GM18505 (cell line): ENCODE data around the gene SLC39A11.
"Not testable (repeated sequence)": the region's sequence is repeated elsewhere in the genome, so short reads cannot be mapped to it uniquely, and the experiment has no call there.

Experiments used
- ATAC-seq: cut with Tn5 transposase; IDR thresholded peaks from one replicate; pipeline ENCODE4 v1.9.1; 2021; ENCODE audit not compliant: unreplicated experiment
- POLR2A ChIP-seq: IDR thresholded peaks from 4 replicates; pipeline ENCODE4 v1.6.1; 2011; ENCODE audit warnings: borderline replicate concordance; ENCODE audit not compliant: insufficient read depth, insufficient read length; ENCODE audit errors: extremely low read depth

SLC39A11 gene

DNA sequence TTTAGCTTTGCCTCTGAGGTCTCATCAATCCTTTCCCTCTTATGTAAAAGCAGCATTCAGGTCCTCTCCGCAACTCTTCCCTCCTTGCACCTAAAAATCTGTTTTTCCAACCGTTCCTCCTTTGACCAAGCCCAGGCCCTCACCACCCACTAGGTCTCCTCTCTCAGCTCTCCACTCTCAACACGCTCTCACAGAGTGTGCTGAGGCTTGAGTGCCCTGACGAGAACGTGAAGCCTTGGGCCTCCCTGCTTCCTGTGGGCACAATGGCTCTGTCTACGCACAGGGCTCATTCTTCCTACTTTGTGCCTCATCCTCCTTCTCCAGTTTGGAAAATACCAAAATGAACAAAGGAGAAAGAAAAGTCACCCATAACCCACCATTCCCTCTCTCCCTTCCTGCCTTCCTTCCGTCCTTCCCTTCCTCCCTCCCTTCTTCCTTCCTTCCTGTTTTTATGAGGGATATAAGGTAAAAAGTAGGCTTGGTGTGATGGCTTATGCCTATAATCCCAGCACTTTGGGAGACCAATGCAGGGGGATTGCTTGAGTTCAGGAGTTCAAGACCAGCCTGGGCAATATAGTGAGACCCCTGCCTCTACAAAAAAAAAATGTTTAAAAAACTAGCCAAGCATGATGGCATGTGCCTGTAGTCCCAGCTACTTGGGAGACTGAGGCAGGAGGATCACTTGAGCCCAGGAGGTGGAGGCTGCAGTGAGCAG, 31.3 kb upstream of the SLC39A11 start:
- TF ChIP-seq POLR2A = no peak
- ATAC-seq = no peak

DNA sequence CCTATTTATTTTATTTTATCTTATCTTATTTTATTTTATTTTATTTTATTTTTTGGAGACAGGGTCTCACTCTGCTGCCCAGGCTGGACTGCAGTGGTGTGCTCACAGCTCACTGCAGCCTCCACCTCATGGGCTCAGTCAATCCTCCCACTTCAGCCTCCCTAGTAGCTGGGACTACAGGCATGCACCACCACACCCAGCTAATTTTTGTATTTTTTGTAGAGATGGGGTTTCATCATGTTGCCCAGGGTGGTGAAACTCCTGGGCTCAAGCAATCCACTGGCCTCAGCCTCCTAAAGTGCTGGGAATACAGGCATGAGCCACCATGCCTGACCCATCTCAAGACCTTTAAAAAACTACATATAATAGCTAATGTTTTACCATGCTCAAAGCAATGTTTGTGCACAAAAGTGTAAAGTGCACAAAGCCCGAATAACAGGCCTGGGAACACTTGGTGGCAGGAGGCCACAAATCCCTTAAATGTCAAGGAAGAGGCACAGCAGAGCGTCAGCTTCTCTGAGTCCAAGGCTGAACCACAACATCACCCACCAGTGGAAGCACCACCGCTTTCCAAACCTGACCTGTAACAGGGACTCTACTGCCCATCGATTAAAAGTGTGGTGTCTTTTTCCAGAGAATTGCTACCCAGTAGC, 30.6 kb upstream of the SLC39A11 start:
- TF ChIP-seq POLR2A = no peak
- ATAC-seq = no peak

DNA sequence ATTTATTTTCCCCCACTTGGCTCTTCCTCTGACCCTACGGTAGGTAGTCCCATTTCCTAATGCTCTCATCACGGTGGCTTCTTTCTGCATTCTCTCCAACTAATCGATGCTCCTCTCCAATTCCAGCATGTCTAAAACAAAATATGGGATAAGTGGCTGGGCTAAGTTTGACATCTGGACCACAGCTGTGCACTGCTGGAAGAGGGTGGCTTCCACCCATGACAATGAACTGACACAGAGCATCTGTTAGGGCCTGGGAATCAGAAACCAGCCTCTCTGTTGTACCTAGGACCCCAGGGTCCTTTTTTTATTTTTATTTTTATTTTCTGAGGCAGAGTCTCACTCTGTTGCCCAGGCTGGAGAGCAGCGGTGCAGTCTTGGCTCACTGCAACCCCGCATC, 29.0 kb upstream of the SLC39A11 start:
- no peak for TF ChIP-seq POLR2A
- no peak for ATAC-seq

DNA sequence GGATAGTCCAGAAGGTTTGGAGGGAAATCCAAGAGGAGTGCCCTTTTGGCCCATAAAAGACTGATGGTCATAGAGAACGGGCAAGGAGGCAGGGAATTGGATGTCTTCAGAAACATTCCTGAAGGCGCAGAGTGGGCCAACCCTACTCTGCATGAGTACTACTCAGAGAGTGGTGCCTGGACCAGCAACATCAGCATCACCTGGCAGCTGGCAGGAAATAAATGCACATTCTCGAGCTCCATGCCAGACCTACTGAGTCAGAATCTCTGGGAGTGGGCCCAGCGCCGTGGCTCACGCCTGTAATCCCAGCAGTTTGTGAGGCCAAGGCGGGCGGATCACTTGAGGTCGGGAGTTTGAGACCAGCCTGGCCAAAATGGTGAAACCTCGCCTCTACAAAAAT, 27.1 kb upstream of the SLC39A11 start:
- no peak for ATAC-seq
- no peak for TF ChIP-seq POLR2A

DNA sequence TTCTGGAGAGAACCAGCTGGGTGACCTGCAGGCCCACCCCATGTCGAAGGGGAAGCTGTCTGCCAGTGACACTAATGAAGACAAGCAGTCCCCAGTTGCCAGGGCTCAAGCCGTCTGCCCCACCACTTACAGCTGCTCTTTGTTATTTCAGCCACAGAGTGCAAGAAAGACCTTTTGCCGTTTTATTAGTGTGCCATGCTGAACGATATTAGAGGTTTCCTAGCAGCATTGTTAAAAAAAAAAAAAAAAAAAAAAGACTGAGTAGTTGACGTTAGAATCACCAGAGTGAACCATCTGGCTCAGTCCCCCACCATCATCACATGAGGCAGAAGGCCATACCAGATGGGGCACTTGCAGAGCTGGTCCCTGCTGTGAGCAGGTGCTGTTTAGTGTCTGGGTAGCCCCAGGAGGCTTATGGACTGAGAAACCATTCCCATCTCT, 26.5 kb upstream of the SLC39A11 start:
- TF ChIP-seq POLR2A = no peak
- ATAC-seq = no peak

DNA sequence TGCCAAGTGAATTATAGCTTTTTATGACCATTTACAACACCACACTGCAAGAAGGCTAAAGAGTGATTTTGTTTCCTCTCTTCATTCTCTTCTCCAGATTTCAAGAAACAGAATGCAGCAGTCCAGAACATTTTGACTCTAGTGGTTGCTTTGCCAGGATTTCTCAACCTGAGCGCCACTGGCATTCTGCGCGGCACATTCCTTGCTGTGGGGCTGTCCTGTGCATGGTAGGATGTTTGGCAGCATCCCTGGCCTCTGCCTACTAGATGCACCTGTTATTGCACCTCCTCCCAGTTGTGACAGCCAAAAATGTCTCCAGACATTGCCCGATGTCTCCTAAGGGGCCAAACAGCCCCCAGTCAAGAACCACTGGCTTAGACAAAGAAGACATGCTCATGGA, 25.7 kb upstream of the SLC39A11 start:
- ATAC-seq = no peak
- TF ChIP-seq POLR2A = no peak

DNA sequence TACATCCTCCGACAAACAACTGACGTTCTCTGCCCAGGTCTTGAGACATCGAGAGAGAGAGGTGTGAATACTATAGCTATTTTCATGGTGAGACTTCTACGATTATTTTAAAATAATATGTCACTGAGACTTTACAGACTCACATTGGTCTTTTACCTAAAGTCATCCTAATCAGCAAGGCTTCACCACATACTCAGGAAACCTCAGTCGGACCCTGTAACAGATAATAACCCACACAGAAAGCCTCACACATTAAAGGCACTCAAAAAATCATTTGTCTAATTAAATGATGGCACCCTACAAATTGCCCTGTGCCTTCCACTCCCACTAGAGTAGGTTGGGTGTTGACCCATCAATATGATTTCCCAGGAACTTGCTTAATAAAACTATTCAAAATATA, 19.8 kb upstream of the SLC39A11 start:
- no peak for ATAC-seq
- TF ChIP-seq POLR2A = no peak

DNA sequence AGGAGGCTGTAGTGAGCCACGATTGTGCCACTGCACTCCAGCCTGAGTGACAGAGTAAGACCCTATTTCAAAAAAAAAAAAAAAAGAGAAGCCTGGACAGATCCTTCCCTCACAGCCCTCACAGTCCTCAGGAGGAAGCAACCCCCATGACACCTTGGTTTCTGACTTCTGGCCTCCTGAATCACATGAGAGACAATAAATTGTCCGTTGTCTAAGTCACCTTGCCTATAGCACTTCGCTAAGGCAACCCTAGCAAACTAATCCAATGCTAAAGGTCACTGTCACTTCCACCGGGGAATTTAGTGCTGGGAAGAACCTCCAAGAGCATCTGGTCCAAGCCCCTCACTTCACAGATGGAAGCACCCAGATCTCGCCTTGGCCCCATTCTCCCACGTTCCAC, 18.9 kb upstream of the SLC39A11 start:
- TF ChIP-seq POLR2A = no peak
- ATAC-seq = no peak

DNA sequence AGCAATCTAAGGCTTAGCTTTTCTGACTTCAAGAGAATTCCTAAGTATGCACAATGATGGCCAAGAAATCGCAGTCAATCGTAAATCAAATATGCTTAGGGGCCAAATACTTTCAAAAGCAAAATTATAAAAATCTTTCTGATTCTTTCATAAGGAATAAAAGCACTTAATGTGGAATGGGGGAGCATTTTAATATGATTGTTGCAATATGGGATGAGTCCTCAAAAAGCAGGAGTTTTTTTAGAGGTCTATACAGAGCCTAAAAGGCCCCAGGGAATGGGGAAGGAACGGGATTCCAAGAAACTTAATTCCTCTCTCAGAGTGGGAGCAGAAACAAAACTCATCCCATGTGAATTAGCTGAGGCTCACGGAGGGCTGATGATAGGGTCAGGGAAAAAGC, 14.7 kb upstream of the SLC39A11 start:
- no peak for TF ChIP-seq POLR2A
- no peak for ATAC-seq

DNA sequence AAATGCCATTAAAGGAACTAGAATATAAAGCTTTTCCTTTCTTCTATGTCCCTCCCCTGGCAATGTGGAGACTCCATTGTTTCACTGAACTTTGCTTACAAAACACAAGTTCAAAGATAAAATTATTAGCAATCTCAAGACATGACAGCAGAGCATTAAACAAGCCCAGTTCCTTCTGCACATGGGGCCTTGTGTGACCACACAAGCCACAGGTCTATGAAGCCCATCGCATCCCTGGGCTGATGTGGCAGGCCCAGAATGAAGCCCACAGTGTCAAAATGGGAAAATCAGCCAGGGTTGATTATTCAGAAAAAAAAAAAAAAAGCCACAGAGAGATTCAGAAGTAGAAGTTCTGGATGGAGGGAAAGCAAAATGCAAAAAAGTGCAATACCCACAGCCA, 12.9 kb upstream of the SLC39A11 start:
- no peak for ATAC-seq
- TF ChIP-seq POLR2A = no peak

DNA sequence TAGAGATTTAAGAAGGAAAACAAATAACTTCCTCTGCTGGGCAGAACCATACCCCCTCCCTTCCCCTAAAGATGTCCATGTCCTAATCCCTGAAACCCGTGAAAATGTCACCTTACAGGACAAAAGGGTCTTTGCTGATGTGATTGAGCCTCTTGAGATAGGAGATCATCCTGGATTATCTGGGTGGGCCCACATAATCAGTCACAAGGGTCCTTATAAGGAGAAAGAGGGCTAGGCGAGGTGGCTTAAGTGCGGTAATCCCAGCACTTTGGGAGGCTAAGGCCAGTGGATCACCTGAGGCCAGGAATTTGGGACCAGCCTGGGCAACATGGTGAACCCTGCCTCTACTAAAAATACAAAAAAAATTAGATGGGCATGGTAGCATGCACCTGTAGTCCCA, 12.0 kb upstream of the SLC39A11 start:
- no peak for TF ChIP-seq POLR2A

DNA sequence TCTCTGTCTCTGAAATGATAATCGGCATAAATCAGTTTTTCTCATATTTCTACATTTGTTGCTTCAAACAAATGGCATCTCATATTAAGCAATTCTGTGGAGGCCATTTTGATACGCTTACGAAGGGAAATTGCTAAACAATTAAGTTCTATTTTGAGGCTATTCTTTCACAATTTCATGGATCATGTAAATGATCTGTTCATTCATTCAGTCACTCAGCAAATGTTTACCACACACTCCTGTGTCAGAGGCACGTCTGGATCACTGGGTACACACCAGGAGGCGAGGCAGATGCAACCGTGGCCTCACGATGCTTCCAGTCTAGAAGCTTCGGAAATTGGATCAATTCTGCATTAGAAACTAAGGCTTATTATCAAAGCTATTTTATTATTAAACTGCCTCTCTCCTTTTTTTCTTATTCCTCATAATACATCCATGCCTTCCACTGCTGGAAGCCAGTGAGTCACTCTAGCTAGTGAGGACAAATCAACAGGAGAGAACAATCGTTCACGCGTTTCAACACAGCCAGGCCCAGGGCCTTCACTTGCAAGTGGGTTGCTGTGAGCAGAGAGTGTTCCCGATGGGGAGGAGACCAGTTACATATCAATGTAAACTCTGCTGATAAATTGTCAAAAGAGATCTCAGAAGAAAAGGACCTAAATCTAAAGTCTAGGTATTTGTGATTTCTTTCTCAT, 11.3 kb upstream of the SLC39A11 start:
- no peak for ATAC-seq
- no peak for TF ChIP-seq POLR2A

More for the DNA sequence above, 12.0 kb upstream of the SLC39A11 start:
- no peak for ATAC-seq

DNA sequence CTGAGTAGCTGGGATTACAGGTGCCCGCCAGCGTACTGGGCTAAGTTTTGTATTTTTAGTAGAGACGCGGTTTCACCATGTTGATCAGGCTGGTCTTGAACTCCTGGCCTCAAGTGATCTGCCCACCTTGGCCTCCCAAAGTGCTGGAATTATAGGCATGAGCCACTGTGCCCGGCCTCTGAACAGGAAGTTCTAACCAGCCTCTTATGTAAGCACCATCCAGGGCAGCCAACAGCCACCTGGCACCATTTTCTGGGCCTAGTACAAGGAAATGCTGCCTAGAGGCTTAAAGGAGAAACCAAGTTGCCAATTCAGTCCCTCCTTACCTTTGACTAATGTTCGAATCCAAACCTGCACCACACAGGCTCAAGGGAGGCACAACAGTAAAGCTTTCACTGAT, 8.5 kb upstream of the SLC39A11 start:
- no peak for TF ChIP-seq POLR2A
- ATAC-seq = no peak

DNA sequence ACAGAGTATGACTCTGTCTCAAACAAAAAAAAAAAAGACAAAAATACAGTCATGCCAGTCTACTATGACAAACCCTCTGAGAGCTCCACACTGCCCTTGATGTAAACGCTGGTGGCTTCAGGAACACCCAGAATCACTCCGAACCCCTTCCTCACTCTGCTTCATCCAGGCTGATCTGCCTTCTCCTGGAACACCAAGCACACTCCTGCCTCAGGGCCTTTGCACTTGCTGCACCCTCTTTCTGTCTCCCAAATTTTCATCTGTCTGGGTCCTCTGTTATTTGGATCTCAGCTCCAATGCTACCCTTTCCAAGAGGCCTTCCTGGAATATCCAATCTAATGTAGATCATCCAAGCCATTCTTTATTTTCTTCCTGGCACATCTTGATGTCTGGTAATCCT, 7.9 kb upstream of the SLC39A11 start:
- no peak for ATAC-seq
- no peak for TF ChIP-seq POLR2A

DNA sequence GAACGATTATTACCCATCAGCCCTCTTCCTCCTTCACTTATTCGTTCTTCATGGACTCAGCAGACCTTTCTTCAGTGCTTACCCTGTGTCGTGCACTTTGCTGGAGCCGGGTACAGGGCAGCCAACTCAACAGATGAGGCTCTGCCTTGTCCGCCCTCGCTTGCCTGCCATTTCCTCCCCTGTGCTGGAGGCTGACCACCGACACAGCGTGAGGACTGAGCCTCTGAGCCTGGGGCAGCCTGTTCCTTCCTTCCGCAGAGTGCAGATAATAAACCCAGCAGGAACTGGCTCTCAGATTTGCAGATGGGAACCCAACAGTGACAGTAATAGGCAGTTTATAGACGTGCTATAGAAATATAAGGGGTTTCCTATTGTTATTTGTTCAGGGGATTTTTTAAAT, 7.0 kb upstream of the SLC39A11 start:
- no peak for TF ChIP-seq POLR2A
- ATAC-seq = no peak

DNA sequence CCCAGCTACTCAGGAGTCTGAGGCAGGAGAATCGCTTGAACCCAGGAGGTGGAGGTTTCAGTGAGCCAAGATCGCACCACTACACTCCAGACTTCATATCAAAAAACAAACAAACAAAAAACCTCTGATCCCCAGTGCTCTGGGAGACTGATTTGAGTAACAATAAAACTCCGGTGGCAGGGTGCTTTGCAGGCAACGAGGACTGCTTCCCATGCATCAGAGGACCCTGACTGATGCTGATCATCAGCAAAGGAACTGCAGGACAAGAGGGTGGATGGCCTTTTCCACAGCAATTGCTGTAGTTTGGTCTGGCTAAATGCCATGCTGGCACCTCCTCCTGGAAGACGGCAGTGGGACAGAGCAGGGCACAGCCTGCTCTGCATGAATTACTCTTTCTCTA, 6.4 kb upstream of the SLC39A11 start:
- ATAC-seq = no peak
- no peak for TF ChIP-seq POLR2A

DNA sequence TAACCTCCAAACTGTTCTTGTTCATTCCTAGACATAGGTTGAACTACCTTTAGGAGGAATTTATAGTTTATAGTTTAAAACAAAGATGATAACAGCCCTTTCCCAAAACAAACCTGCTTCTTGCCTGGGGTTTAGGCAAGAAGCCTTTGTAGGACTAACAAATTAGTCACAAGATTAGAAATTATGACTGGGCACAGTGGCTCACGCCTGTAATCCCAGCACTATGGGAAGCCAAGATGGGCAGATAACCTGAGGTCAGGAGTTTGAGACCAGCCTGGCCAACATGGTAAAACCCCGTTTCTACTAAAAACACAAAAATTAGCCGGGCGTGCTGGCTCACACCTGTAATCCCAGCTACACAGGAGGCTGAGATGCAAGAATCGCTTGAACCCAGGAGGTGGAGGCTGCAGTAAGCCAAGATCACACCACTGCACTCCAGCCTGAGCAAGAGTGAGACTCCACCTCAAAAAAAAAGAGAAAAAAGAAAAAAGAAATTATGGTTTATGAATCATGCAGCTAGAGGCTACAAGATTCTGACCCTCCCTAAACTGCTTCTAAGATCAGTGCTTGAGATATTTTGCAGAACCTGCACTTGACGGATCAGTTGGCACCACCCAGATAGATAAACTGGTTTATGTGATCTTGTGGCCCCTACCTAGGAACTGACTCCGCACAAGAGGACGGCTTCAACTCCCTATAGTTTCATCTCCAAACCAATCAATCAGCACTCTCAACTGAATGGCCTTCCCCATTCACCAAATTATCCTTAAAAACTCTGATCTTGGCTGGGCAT, 5.7 kb upstream of the SLC39A11 start:
- ATAC-seq = not testable (repeated sequence)
